HUES64 (cell line): ENCODE measurements around the gene PEX11G.
A peak's percentile ranks its signal among the peaks of the same experiment; 100 is the strongest.

ENCODE experiments used
- H3K27ac ChIP-seq: 2 replicates; pipeline ENCODE4 v1.7.0; 2013; ENCODE audit warnings: low read depth, low read length, inconsistent platforms
- H3K27me3 ChIP-seq: 2 replicates; pipeline ENCODE4 v1.6.1; 2013; ENCODE audit warnings: mild to moderate bottlenecking, low read length; ENCODE audit not compliant: insufficient read depth
- H3K36me3 ChIP-seq: 2 replicates; pipeline ENCODE4 v1.6.1; 2013; ENCODE audit warnings: mild to moderate bottlenecking, low read length; ENCODE audit not compliant: insufficient read depth
- H3K4me1 ChIP-seq: 2 replicates; pipeline ENCODE4 v1.6.1; 2013; ENCODE audit warnings: mild to moderate bottlenecking, low read length, moderate library complexity; ENCODE audit not compliant: insufficient read depth
- H3K4me3 ChIP-seq: 2 replicates; pipeline ENCODE4 v1.5.1; 2013; ENCODE audit warnings: mild to moderate bottlenecking, low read length, moderate library complexity
- H3K9ac ChIP-seq: 2 replicates; pipeline ENCODE4 v1.6.1; 2013; ENCODE audit warnings: mild to moderate bottlenecking, low read depth, low read length
- H3K9me3 ChIP-seq: 2 replicates; pipeline ENCODE4 v1.6.1; 2013; ENCODE audit warnings: low read depth, low read length; ENCODE audit not compliant: insufficient read depth
- whole genome bisulfite sequencing: fragments of 150-250, 120-280 bp; methylation state at CpG from one replicate; pipeline ENCODE4 v1.1.7; 2013; ENCODE audit warnings: missing lambda C conversion rate; 5-methylcytosine and 5-hydroxymethylcytosine counted together

The PEX11G gene

DNA sequence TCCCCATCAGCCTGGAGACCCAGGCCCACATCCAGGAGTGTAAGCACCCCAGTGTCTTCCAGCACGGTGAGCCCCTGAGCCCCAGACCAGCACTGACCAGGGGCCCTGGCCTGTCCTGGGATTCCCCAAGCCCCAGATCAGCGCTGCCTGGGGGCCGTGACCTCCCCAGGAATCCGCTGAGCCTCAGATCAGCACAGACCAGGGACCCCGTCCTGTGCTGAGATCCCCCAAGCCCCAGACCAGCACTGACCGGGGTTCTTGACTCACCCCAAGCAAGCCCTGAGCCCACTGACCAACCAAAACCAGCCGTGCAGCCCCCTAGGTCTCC lies 39.3 kb upstream of the PEX11G start:
- 0 out of 2 replicates have a peak, but pooled peaks cover 2% of the 10 kb centered on the region for H3K4me1 ChIP-seq
- H3K27me3 ChIP-seq: no peaks in the 10 kb centered on the region
- no peak overlapping the region for H3K4me3 ChIP-seq
- H3K27ac ChIP-seq: no peak overlapping the region
- H3K9ac ChIP-seq: no peak overlapping the region
- no peaks in the 10 kb centered on the region for H3K9me3 ChIP-seq
- H3K36me3 ChIP-seq: peaks cover 15% of the 10 kb centered on the region; the same call in 1 of the 2 replicates
- 95% methylated on average over 7 of the region's 7 CpGs for WGBS

DNA sequence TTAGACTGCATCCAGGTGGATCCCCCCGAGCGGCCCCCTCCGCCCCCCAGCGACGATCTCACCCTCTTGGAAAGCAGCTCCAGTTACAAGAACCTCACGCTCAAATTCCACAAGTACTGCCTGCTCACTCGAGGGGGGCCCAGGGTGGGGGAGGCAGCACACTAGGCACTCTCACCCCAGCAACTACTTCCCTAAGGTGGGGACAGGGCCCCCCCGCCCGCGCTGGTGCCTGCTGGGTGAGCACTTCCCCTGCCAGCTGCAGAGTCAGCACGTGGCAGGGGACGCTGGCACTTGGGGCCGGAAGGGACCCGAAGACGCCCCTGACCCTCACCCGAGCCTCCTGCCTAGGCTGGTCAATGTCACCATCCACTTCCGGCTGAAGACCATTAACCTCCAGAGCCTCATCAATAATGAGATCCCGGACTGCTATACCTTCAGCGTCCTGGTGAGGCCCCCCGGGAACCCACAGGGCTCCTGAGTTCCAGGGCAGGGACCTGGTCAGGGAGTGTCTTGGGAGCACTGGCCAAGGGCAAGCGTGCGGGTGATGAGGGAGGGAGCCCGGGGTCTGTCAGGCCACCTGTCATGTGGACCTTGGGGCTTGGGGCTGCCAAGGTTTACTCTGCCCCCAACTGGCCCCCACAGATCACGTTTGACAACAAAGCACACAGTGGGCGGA lies 38.8 kb upstream of the PEX11G start:
- peaks cover 15% of the 10 kb centered on the region; the same call in 1 of the 2 replicates for H3K36me3 ChIP-seq
- no peak overlapping the region for H3K27ac ChIP-seq
- no peak overlapping the region for H3K4me3 ChIP-seq
- 93% methylated on average over 25 of the region's 25 CpGs for WGBS
- H3K27me3 ChIP-seq: no peaks in the 10 kb centered on the region
- no peak overlapping the region for H3K9ac ChIP-seq
- no peaks in the 10 kb centered on the region for H3K9me3 ChIP-seq
- 0 out of 2 replicates have a peak, but pooled peaks cover 4% of the 10 kb centered on the region for H3K4me1 ChIP-seq

DNA sequence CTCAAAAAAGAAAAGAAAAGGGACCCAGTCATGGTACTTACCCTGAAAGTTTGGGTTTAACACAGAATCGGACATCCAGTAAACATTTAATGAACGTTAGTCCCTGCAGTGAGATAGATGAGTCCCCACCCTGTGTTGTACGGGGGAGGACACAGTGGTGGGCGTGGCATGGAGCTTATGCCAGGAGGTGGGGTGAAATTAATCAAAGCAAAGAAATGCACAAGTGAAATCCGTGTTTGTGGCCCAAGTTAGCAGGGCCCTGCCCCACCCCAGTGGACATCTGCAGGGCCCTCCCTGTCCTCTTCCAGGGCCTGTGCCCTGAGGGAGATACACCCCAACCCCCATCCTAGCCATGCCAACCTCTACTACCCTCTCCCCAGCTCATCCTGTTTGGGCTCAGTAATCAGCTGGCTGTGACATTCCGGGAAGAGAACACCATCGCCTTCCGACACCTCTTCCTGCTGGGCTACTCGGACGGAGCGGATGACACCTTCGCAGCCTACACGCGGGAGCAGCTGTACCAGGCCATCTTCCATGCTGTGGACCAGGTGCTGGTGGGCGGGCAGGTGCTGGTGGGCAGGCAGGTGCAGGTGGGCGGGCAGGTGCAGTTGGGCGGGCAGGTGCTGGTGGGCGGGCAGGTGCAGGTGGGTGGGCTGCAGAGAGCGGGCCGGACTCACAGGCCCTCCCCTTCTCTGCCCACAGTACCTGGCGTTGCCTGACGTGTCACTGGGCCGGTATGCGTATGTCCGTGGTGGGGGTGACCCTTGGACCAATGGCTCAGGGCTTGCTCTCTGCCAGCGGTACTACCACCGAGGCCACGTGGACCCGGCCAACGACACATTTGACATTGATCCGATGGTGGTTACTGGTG lies 37.5 kb upstream of the PEX11G start:
- Histone ChIP-seq H3K9me3 (no peaks in the 10 kb centered on the region), H3K27ac (no peak overlapping the region), H3K27me3 (no peaks in the 10 kb centered on the region), H3K4me3 (no peak overlapping the region), H3K4me1 (0 out of 2 replicates have a peak, but pooled peaks cover 4% of the 10 kb centered on the region), H3K36me3 (peaks cover 12% of the 10 kb centered on the region; the same call in 1 of the 2 replicates), H3K9ac (no peak overlapping the region)
- WGBS: 95% methylated on average over 31 of the region's 31 CpGs

DNA sequence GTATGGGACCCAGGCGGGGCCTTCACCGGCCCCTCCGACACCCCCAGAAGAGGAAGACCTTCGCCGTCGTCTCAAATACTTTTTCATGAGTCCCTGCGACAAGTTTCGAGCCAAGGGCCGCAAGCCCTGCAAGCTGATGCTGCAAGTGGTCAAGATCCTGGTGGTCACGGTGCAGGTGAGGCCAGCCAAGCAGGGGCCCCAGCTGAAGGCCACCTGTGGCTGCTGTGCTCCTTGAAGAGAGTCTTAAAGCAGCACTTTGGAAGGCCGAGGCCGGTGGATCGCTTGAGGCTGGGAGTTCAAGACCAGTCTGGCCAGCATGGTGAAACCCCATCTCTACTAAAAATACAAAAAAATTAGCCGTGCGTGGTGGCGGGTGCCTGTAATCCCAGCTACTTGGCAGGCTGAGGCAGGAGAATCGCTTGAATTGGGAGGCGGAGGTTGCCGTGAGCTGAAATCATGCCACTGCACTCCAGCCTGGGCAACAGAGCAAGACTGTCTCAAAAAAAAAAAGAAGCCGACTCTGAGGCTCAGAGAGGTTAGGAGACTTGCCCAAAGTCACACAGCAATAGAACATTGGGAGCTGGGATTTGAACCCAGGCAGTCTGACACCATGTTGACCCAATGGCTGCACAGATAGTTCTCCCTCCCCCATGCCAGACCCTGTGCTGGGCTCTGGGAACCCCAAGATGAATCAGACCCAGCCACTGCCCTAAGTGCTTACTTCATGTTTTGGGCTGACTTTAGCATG lies 36.3 kb upstream of the PEX11G start:
- Histone ChIP-seq H3K4me1 (0 out of 2 replicates have a peak, but pooled peaks cover 4% of the 10 kb centered on the region), H3K27ac (no peak overlapping the region), H3K9ac (no peak overlapping the region), H3K4me3 (no peak overlapping the region), H3K36me3 (peaks cover 12% of the 10 kb centered on the region; the same call in 1 of the 2 replicates), H3K9me3 (no peaks in the 10 kb centered on the region), H3K27me3 (no peaks in the 10 kb centered on the region)
- WGBS: 96% methylated on average over 20 of the region's 20 CpGs

DNA sequence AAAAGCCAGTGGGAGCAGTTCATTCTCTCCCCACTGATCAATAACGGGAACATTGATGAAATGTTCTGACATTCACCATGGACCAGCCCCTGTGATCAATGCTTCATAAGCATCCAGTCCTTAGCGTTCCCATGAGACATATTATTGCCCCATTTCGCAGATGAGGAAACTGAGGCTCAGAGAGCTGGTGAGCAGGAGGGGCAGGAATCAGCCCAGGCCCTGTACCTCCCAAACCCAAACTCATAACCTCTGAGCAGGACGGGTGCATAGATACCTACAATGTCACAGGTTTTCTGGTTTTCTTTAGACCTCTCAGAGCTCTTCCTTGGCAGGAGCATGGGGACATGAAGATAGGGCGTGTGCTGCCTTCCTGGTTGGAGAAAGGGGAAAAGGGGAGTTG lies 35.7 kb upstream of the PEX11G start:
- 92% methylated on average over 4 of the region's 5 CpGs for WGBS
- no peak overlapping the region for H3K9ac ChIP-seq
- H3K4me3 ChIP-seq: no peak overlapping the region
- H3K36me3 ChIP-seq: peaks cover 15% of the 10 kb centered on the region; the same call in 1 of the 2 replicates
- H3K27ac ChIP-seq: no peak overlapping the region
- no peaks in the 10 kb centered on the region for H3K9me3 ChIP-seq
- H3K4me1 ChIP-seq: 0 out of 2 replicates have a peak, but pooled peaks cover 4% of the 10 kb centered on the region
- no peaks in the 10 kb centered on the region for H3K27me3 ChIP-seq

DNA sequence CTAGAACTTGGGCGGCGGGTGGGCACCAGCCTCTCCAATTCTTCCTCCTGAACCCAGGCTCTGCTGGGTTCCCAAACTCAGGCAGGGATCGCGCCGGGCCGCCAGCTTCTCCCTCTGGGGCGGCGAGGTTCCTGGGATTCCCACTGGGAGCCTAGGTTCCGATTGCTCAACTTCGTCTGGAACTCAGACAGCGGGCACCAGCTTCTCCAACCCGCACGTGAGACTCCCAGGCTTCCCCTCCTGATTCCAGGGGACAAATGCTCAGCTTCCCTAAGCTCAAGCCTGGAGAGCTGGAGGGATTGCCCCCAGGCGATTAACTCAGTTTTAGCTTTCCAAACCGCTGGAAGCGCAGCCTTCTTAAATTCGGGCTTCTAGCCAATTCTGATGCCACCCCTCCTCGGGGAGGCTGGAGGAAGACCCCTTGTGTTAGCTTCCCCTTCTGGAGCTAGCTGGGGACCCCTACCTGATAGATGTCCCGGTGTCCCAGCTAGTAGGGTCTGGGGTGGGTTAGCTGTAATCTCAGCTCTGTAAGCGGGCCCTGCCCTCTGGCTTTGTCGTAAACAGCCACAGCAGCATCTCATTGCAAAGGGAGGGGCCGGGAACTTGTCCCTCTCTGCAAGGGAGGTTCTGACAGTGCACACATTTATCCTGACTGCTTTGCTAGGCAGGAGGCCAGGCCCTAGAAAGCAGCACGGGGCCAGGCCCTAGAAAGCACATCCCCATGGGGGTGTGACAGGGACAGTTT lies 34.3 kb upstream of the PEX11G start:
- peaks cover 18% of the 10 kb centered on the region; the same call in 1 of the 2 replicates for H3K36me3 ChIP-seq
- H3K4me1 ChIP-seq: 0 out of 2 replicates have a peak, but pooled peaks cover 4% of the 10 kb centered on the region
- no peak overlapping the region for H3K27ac ChIP-seq
- peak overlapping the region; percentile 69 for H3K4me3 ChIP-seq
- WGBS: 14% methylated on average over 23 of the region's 23 CpGs
- no peaks in the 10 kb centered on the region for H3K9me3 ChIP-seq
- peak overlapping the region; percentile 52 for H3K9ac ChIP-seq
- no peaks in the 10 kb centered on the region for H3K27me3 ChIP-seq

DNA sequence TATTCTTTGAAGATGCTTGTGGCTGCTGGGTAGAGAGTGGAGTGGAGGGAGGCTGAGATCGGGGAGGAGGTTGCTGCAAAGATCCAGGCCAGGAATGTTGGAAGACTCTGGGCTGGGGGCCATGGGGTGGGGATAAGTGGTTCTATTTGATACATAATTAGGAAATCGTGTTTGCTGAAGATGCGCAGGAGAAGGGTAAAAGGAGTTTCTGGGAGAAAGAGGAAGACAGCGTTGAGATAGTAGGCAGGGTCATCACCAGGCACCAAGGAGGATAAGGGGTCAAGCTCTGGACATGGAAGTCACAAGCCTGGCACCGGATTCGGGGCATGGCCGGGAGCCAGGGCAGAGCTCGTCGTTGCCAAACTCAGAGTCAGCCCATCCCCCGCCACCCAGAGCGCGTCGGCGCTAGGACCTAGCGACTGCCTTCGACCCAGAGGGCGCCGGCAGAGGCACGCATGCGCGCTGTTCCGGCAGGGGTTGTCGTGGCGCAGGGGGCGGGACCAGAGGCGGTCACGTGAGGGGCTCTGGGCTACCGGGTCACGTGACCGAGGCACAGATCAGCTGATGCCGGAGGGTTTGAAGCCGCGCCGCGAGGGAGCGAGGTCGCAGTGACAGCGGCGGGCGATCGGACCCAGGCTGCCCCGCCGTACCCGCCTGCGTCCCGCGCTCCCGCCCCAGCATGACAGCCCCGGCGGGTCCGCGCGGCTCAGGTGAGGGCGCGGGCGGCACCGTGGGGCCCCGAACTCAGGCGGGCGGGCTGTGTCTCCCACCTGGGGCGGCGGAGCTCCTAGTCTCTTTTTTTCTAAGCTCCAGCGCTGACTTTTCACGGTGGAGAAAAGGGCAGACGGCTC lies 33.5 kb upstream of the PEX11G start, which contains the start of gene MCOLN1:
Gene MCOLN1, plus strand, starts transcription at position 553 of the 851 bp plus-strand sequence. Its CDS starts 127 bp downstream, at position 680.
- under 1% methylated on average over 65 of the region's 65 CpGs for WGBS
- peak within 1 kb of the TSS; percentile 52 for H3K9ac ChIP-seq
- H3K36me3 ChIP-seq: peaks cover 18% of the 10 kb centered on the region; the same call in 1 of the 2 replicates
- H3K4me1 ChIP-seq: 0 out of 2 replicates have a peak, but pooled peaks cover 4% of the 10 kb centered on the region
- no peak within 1 kb of the TSS for H3K27ac ChIP-seq
- H3K9me3 ChIP-seq: no peaks in the 10 kb centered on the region
- H3K27me3 ChIP-seq: no peaks in the 10 kb centered on the region
- peak within 1 kb of the TSS; percentile 69 for H3K4me3 ChIP-seq

DNA sequence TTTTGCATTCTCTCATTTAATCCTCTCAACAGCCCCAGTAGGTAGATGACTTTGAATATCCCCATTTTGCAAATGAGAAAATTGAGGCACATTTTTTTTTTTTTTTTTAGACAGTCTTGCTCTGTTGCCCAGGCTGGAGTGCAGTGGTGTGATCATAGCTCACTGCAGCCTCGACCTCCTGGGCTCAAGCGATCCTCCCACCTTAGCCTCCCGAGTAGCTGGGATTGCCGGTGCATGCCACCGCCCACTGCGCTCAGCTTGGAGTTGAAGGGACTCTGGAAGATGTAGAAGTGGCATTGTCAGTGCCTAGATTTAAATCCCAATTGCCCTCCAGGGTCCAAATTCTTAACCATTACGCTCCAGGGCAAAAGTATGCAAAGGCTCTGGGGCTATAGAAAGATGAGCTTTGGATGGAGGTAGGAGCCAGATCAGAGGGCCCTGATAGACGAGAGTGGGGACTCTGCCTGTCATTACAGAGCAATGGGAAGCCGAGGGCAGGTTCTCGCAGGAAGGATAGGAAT lies 32.8 kb upstream of the PEX11G start:
- Histone ChIP-seq H3K9me3 (no peaks in the 10 kb centered on the region), H3K4me3 (peak overlapping the region; percentile 69), H3K27ac (no peak overlapping the region), H3K4me1 (0 out of 2 replicates have a peak, but pooled peaks cover 4% of the 10 kb centered on the region), H3K36me3 (peaks cover 15% of the 10 kb centered on the region; the same call in 1 of the 2 replicates), H3K27me3 (no peaks in the 10 kb centered on the region), H3K9ac (peak overlapping the region; percentile 36)
- WGBS: 29% methylated on average over 10 of the region's 10 CpGs

DNA sequence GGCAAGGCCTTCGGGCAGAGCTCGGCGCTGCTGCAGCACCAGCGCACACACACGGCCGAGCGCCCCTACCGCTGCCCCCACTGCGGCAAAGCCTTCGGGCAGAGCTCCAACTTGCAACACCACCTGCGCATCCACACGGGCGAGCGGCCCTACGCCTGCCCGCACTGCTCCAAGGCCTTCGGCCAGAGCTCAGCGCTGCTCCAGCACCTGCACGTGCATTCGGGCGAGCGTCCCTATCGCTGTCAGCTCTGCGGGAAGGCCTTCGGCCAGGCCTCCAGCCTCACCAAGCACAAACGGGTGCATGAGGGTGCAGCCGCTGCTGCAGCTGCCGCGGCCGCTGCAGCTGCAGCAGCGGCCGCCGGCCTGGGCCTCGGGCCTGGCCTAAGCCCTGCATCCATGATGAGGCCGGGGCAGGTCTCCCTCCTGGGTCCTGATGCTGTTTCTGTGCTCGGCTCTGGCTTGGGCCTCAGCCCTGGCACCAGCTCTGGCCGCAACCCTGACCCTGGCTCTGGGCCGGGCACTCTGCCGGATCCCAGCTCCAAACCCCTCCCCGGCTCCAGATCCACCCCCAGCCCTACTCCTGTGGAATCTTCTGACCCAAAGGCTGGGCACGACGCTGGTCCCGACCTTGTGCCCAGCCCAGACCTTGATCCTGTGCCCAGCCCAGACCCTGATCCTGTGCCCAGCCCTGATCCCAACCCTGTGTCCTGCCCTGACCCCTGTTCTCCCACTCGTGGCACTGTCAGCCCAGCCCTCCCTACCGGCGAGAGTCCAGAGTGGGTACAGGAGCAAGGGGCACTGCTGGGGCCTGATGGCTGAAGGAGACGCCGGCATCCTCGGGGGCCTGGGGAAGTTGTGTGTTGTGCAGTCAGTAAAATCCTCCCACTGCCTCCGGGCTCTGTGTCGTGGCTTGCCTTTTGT lies 31.6 kb upstream of the PEX11G start:
- no peak overlapping the region for H3K9ac ChIP-seq
- 95% methylated on average over 51 of the region's 51 CpGs for WGBS
- H3K36me3 ChIP-seq: peaks cover 11% of the 10 kb centered on the region; the same call in 1 of the 2 replicates

More for the DNA sequence above, 31.6 kb upstream of the PEX11G start:
- Histone ChIP-seq H3K4me3 (no peak overlapping the region), H3K9me3 (no peaks in the 10 kb centered on the region), H3K27ac (no peak overlapping the region), H3K27me3 (no peaks in the 10 kb centered on the region), H3K4me1 (peaks cover 7% of the 10 kb centered on the region)
